Esophagus squamous epithelium (tissue), 4 donors: Measurements from ENCODE around the gene TMEM248.

Source experiments
- CTCF ChIP-seq, 6 experiments: fragments of 450-650 bp in 4 of 6; fragments of 200-600 bp in 2 of 6; sonication (generic) in 2 of 6; IDR thresholded peaks; one replicate each; pipeline ENCODE4 v1.5.1; 2016 to 2019; ENCODE audit warnings: antibody characterized with exemption in 6 of 6, mild to moderate bottlenecking in 4 of 6, moderate library complexity in 4 of 6
- POLR2A ChIP-seq, 4 donors: fragments of 450-650 bp; IDR thresholded peaks; one replicate each; pipeline ENCODE4 v1.6.1; 2017; ENCODE audit warnings: antibody characterized with exemption in 4 of 4, mild to moderate bottlenecking in 4 of 4, moderate library complexity in 3 of 4

GRCh38 chr7:67006965-67007364 lies 85.9 kb downstream of the TMEM248 start:
- TF ChIP-seq CTCF (IDR thresholded peaks at IDR 0.05), result no peak
- TF ChIP-seq POLR2A (IDR thresholded peaks at IDR 0.05), result no peak
